NCI-H69 (cell line): Measurements from ENCODE around the gene MAP2K4.
A peak's percentile ranks its signal among the peaks of the same experiment; 100 is the strongest.

Source experiments
- DNase-seq: peaks from one replicate; lab custom pipeline; 2025; lab: John Stamatoyannopoulos, UW

MAP2K4 gene

GRCh38 chr17:12089809-12090384, 69.2 kb downstream of the MAP2K4 start:
- peak; percentile 62 for DNase-seq

- DNase-seq = no peak
Observed at GRCh38 chr17:12094336-12094735, 73.7 kb downstream of the MAP2K4 start.

GRCh38 chr17:12095522-12095921, 74.8 kb downstream of the MAP2K4 start:
- DNase-seq = no peak

DNA sequence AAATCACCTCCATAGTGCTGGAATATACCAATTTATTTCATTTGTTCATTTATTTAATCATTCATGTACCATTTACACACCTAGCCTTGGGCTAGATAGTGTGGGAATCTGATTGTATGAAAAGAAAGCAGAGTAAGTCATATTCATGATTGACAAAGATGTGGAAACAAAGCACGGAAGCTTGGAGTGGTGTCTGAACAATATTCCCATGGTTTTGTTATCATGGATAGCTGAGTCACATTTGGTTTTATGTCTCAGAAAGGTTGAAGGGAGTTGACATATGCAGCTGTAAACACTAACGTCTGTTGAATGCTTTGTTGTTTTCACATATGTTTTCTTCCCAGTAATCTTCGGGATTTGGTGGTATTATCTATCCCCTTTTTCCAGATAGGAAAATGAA, 76.6 kb downstream of the MAP2K4 start:
- DNase-seq = no peak

- no peak for DNase-seq
Observed at GRCh38 chr17:12098568-12098967, 77.9 kb downstream of the MAP2K4 start.

DNA sequence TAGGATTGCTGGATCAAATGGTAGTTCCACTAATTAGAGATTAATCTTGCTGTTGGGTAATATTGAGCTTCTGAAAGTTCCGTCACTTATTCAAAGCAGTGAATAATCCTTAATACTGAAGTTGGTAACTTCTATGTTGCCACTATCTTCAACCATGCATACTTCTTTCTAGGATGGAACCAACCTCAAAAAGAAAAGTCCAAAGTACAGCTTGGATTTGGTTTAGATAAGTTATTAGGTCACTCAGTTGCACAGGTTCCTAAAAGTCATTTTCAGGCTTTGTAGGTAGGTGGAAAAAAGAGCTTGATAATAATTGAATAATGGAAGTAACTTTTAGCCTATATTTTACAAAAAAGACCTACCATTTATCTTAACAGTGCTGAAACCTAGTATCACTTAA, 78.7 kb downstream of the MAP2K4 start:
- DNase-seq = no peak

DNA sequence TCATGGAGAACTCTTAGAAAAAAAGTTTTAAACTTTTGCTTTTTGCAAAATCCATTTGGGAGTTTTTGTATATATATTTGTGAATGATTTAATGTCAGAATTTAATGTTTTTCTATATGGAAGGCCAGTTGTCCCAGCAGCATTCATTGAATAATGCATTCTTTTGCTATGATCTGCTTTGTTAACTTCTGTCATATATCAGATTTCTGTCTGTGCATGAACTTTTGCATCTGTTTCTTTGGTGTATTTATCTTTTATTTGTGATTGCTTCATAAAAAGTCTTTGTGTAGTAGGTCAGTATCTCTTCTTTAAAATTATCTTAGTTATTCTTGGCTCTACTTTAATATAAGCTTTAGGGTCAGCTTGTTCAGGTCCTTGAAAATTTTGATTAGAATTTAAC, 84.2 kb downstream of the MAP2K4 start:
- no peak for DNase-seq

DNA sequence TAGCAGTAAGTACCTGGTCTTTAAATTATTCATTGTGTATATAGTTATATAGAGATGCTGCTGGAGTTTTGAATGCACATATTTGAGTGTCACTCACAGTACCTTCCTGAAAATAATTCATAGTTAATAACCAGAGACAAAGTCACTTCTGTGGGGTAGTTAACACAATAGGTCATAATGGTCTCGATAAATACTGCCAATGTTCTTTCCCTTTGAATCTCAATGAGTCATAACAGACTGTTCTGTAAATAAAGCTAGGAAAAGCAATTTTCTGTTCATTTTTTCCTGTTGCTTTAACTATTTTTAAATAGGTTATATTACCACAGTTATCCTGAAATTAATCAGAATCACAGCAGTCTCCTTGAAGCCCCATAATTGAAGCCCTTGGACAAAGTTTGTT, 87.2 kb downstream of the MAP2K4 start:
- peak; percentile 66 for DNase-seq

GRCh38 chr17:12110906-12111305, 90.2 kb downstream of the MAP2K4 start:
- no peak for DNase-seq

DNA sequence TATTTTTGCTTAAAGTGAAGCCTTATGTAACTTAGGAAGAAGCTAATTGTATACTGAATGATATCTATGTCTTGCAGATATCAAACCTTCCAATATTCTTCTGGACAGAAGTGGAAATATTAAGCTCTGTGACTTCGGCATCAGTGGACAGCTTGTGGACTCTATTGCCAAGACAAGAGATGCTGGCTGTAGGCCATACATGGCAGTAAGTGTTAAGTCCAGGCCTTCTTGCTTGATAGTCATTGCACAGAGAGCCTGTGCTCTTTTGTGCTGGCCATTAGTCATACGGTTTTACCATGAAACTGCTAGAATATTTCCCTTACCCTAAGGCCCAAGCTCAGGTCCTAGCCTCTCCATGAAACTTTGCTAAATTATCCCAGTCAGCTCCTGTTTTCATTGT, 92.5 kb downstream of the MAP2K4 start:
- no peak for DNase-seq

DNA sequence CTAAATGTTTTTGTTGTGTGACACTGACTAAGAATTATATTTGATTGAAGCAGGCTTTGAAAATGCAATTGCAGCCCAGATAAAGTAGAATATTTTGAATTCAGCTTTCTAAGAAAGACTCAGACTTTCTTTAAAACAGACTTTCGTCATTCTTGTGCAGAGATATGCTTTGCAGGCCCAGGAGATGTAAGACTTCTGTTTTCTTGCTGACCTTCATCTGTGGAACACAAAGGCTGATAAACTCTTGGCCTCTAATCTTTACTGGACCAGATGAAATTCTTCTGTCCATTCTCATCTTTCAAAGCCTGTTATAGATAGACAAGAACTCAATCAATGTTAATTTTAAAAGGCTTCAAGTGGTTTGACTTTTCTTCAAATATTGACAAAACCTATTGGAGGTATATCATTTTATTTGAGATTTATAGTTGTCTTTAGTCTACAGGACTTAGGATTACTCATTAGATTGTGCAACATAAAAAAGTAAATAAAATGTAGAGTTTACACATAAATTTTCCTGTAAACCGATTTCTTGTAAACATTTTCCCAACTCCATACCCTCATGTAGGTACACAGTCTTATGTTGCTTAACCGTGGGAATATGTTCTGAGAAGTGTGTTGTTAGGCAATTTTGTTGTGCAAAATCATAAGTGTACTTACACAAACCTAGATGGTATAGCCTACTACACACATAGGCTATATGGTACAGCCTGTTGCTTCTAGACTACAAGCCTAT, 94.2 kb downstream of the MAP2K4 start:
- DNase-seq = no peak

GRCh38 chr17:12116143-12116542, 95.5 kb downstream of the MAP2K4 start:
- DNase-seq = no peak

DNA sequence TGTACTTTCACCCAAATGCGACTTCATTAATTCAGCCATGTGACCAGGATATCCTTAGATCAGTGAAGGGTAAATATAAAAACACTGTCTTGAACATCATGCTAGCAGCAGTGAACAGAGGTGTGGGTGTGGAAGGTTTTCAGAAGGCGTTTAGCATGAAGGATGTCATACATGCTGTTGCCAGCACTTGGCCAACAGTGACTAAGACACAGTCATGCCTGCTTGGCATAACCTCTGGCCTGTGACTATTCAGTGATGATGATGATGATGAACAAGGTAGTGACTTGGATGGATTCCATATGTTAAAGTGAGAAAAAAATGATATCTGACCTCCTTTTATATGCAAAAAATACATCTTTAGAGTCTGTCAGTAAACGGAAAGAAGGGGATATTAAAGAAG, 97.9 kb downstream of the MAP2K4 start:
- DNase-seq = no peak

GRCh38 chr17:12122075-12122474, 101.4 kb downstream of the MAP2K4 start:
- DNase-seq = no peak

DNA sequence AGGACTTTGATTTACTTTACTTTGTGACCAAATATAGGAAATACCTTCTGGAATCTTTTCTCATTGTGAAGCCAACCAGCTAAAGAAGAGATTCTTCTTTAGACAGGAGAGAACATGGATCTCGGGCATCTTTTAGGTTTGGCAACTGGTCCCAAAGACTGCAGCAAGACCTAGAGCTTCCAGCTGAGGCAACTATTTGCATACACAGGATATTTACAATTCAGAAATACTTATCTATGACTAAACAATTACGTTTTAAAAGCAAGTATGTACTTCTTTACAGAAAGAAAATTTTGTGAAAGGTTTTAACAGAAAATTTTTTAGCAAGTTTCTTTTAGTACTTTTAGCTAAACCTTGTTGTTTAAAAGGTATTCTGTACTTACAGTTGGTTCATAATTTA, 106.5 kb downstream of the MAP2K4 start:
- no peak for DNase-seq

- DNase-seq = no peak
Observed at GRCh38 chr17:12127667-12128066, 107.0 kb downstream of the MAP2K4 start.

DNA sequence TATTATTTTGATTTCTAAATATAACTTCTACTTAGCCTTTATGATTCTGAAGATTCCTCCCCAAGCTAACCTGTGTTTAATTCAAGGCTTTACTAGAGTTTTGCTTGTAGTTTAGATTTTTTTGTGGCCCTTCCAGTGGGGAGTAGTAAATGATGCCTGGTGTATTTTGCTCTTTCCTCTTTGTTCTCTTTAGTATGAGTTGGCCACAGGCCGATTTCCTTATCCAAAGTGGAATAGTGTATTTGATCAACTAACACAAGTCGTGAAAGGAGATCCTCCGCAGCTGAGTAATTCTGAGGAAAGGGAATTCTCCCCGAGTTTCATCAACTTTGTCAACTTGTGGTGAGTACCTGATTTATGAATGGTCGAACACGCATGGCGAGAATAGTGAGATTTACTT, 108.3 kb downstream of the MAP2K4 start:
- no peak for DNase-seq

GRCh38 chr17:12133183-12133582, 112.5 kb downstream of the MAP2K4 start:
- DNase-seq = no peak

DNA sequence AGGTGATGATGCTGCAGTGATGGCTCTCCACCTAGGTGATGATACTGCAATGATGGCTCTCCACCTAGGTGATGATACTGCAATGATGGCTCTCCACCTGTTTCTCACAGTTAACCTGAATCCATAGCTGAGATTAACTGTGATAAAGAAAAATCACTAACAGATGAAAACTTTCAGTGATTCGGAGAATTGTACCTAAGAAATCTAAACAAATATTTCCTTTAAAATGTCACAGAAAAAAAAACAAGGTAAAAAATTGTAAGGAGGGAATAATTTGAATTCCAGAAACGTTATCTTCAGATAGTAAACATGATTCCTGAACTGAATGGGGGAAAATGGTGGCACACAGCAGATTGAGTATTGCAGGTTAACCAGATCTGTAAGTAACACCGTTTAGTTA, 113.4 kb downstream of the MAP2K4 start:
- DNase-seq = no peak

GRCh38 chr17:12134587-12134986, 113.9 kb downstream of the MAP2K4 start:
- no peak for DNase-seq

DNA sequence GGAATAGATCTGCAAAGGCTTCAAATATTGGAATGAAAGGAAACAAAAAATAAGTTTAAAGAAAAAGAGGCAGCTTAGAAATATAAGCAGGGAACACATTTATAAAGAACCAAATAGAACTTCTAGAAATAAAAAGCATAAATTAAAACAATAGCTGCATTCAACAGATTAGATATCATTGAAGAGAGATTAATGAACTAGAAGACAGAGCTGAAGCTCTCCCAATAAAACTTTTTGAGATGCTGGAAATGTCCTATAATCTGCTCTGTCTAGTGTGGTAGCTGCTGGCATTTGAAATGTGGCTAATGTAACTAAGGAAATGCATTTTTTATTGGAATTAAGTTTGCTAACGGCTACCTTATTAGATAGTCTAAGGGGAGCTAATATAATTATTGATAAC, 115.6 kb downstream of the MAP2K4 start:
- DNase-seq = no peak

DNA sequence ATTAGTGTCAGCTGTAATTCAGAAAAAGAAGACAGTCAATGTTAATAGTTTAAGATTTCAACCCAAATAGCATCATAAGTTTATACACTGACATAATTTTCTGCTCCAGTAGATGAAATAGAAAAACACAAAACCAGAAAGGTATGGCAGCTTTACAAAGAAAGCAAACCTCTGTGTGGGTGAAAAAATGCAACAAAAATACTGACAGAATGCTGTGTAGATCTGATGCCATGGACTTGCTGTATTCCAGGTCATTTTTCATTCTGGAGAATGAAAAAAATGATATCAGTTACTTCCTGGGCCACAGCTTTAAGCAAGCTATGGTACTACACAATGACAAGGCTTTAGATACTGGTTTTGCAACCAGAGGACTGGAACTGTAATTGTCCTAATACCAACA, 116.0 kb downstream of the MAP2K4 start:
- DNase-seq = no peak

DNA sequence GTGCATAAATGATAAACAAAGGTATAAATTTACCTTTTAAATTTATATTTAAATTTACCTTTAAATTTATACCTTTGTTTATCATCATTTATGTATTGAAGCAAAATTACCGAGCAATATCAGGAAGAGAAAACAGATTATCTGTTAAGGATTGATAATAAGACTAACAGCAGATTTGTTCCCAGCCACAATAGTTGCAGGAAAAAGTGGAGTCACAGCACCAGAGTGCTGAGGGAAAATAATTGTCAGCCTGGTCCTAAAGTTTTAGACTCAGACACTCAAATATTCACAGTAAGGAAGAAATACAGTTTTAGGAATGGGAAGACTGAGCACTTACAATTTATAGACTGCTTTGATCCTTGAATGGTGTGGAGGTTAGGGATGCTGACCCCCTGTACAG, 117.2 kb downstream of the MAP2K4 start:
- no peak for DNase-seq

DNA sequence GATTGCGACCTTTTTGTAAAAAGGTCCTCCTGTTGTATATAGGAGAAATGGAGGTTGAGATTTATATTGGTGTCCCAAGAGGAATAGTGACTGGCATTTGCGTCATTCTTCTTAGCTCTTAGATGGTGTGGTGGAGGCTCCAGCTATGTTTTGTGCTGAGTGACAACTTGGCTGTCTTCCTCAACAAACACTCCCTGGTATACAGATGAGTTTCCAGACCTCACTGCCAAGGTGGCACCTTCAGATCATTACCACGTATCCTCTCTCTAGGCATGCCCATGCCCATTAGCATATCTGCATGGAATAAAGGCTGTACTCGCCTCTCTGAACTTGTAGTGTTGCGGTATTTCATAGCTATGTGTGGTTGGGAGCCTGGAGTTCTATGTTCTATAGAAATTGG, 120.0 kb downstream of the MAP2K4 start:
- no peak for DNase-seq
